K562 (cell line): ENCODE data around the gene SLC39A7. TPM values are rescaled to one million over a fixed set of nuclear protein-coding genes. Genes with fewer than 3 reads are reported as not detected.

Experiments
- CBFB ChIP-seq: sonication (generic); formaldehyde crosslinking; IDR thresholded peaks from 2 replicates; pipeline ENCODE4 v1.4.0; 2020; ENCODE audit warnings: mild to moderate bottlenecking, missing genetic modification reagents
- DNMT1 ChIP-seq: fragments of 450-650 bp; IDR thresholded peaks from 2 replicates; pipeline ENCODE4 v1.6.1; 2016; ENCODE audit warnings: antibody characterized with exemption, mild to moderate bottlenecking
- ETV5 ChIP-seq: sonication (generic); formaldehyde crosslinking; IDR thresholded peaks from 2 replicates; pipeline ENCODE4 v1.4.0; 2020; ENCODE audit warnings: low read depth, mild to moderate bottlenecking, missing genetic modification reagents
- FOXK2 ChIP-seq, 2 experiments: fragments of 450-650 bp; IDR thresholded peaks in 1 of 2; conservative IDR thresholded peaks in 1 of 2; 2 replicates each; pipeline ENCODE4 v1.6.1; 2016; ENCODE audit warnings: low read depth in 2 of 2, mild to moderate bottlenecking in 1 of 2
- FOXM1 ChIP-seq, 2 experiments: fragments of 450-650 bp in 1 of 2; sonication (generic) in 1 of 2; formaldehyde crosslinking in 1 of 2; IDR thresholded peaks; 2 replicates each; pipeline versions ENCODE4 v1.6.1 to v1.9.0; 2017 to 2022; ENCODE audit warnings: low read depth in 2 of 2, mild to moderate bottlenecking in 2 of 2, missing genetic modification reagents in 1 of 2, moderate library complexity in 1 of 2
- GABPA ChIP-seq: fragments of 200-800 bp; sonication (Bioruptor generic); conservative IDR thresholded peaks from 2 replicates; pipeline ENCODE4 v1.6.1; 2016; ENCODE audit warnings: low read depth, missing genetic modification characterization, missing compliant biosample characterization
- ILF3 ChIP-seq: fragments of 450-650 bp; IDR thresholded peaks from 2 replicates; pipeline ENCODE4 v1.6.1; 2018; ENCODE audit warnings: antibody characterized with exemption, mild to moderate bottlenecking, moderate library complexity, borderline replicate concordance
- MAFK ChIP-seq: IDR thresholded peaks from 2 replicates; pipeline ENCODE4 v1.6.1; 2011; ENCODE audit warnings: low read length, improper control_type of control experiment
- OTX1 ChIP-seq: fragments of 450-650 bp; formaldehyde crosslinking; IDR thresholded peaks from 2 replicates; pipeline ENCODE4 v1.4.0; 2022; ENCODE audit warnings: mild to moderate bottlenecking
- RBM14 ChIP-seq: fragments of 200-400 bp; formaldehyde crosslinking; IDR thresholded peaks from 2 replicates; pipeline ENCODE4 v1.6.1; 2018; ENCODE audit warnings: low read depth, mild to moderate bottlenecking, low read length, moderate library complexity, borderline replicate concordance; ENCODE audit not compliant: insufficient read depth
- RBM22 ChIP-seq: fragments of 200-400 bp; formaldehyde crosslinking; IDR thresholded peaks from 2 replicates; pipeline ENCODE4 v1.6.1; 2018; ENCODE audit warnings: low read length, low read depth; ENCODE audit not compliant: poor library complexity, severe bottlenecking
- RUNX1 ChIP-seq: sonication (generic); IDR thresholded peaks from 2 replicates; pipeline ENCODE4 v1.6.1; 2016; ENCODE audit warnings: antibody characterized with exemption, low read depth
- STAT5A ChIP-seq: IDR thresholded peaks from 2 replicates; pipeline ENCODE4 v1.6.1; 2012; ENCODE audit warnings: low read length, inconsistent platforms, borderline replicate concordance
- TBP ChIP-seq: optimal IDR thresholded peaks from 2 replicates; pipeline ENCODE3; 2011; ENCODE audit warnings: low read depth, low read length, improper control_type of control experiment
- ZFP1 ChIP-seq: fragments of 450-650 bp; formaldehyde crosslinking; IDR thresholded peaks from 2 replicates; pipeline ENCODE4 v1.4.0; 2020; ENCODE audit warnings: mild to moderate bottlenecking, mixed read lengths
- ZFP36 ChIP-seq: fragments of 150-350 bp; IDR thresholded peaks from 2 replicates; pipeline ENCODE4 v1.6.1; 2018; ENCODE audit warnings: low read length, low read depth; ENCODE audit not compliant: partially characterized antibody
- ZNF175 ChIP-seq: fragments of 200-800 bp; sonication (Bioruptor generic); IDR thresholded peaks from 2 replicates; pipeline ENCODE4 v1.6.1; 2016; ENCODE audit warnings: low read depth, mild to moderate bottlenecking, missing genetic modification characterization, missing compliant biosample characterization
- ZNF253 ChIP-seq: fragments of 250-450 bp; sonication (Bioruptor Pico); conservative IDR thresholded peaks from 2 replicates; pipeline ENCODE4 v1.6.1; 2021; ENCODE audit warnings: mild to moderate bottlenecking
- polyA plus RNA-seq, 8 experiments: library from polyadenylated mRNA; depleted of rRNA in 4 of 8; stranded (reverse) in 5 of 8; unstranded in 3 of 8; fragments of >200 nt; fragmentation: Nextera tagmentation in 2 of 8; fragmentation: Illumina TruSeq in 1 of 8; extraction: Ambion mirVana in 2 of 8; extraction: Trizol in 1 of 8; gene quantifications; 2 replicates each; pipeline versions ENCODE4 v1.2.1 to v1.2.3, GENCODE V29; 2011 to 2014; ENCODE audit warnings: inconsistent platforms in 1 of 8, missing spikeins in 1 of 8
- total RNA-seq, 7 experiments: library from RNA; depleted of rRNA in 6 of 7; stranded (reverse); fragments of >200 nt in 6 of 7; fragmentation: Illumina TruSeq in 2 of 7; extraction: Trizol in 2 of 7; gene quantifications; 2 replicates each; pipeline versions ENCODE4 v1.2.1 to v1.2.3, GENCODE V29; 2011 to 2021; ENCODE audit warnings: low replicate concordance in 1 of 7
- TF ChIP-seq, protein P1 (sequence below): sonication (generic); formaldehyde crosslinking; IDR thresholded peaks from 2 replicates; pipeline ENCODE4 v1.8.0; 2022; ENCODE audit warnings: mild to moderate bottlenecking, missing genetic modification reagents
- TF ChIP-seq, protein P2 (sequence below), 2 experiments: fragments of 450-650 bp; IDR thresholded peaks; 2 replicates each; pipeline ENCODE4 v1.6.1; 2018; ENCODE audit warnings: mild to moderate bottlenecking in 2 of 2, low read depth in 1 of 2; ENCODE audit not compliant: partially characterized antibody in 2 of 2

The SLC39A7 gene
- total and polyA plus RNA-seq, 9 of the 15 experiments (the other 6 are each of a cell fraction or from before 2014, with no cell fraction given), result 21.7 to 169 (median 121) TPM

DNA sequence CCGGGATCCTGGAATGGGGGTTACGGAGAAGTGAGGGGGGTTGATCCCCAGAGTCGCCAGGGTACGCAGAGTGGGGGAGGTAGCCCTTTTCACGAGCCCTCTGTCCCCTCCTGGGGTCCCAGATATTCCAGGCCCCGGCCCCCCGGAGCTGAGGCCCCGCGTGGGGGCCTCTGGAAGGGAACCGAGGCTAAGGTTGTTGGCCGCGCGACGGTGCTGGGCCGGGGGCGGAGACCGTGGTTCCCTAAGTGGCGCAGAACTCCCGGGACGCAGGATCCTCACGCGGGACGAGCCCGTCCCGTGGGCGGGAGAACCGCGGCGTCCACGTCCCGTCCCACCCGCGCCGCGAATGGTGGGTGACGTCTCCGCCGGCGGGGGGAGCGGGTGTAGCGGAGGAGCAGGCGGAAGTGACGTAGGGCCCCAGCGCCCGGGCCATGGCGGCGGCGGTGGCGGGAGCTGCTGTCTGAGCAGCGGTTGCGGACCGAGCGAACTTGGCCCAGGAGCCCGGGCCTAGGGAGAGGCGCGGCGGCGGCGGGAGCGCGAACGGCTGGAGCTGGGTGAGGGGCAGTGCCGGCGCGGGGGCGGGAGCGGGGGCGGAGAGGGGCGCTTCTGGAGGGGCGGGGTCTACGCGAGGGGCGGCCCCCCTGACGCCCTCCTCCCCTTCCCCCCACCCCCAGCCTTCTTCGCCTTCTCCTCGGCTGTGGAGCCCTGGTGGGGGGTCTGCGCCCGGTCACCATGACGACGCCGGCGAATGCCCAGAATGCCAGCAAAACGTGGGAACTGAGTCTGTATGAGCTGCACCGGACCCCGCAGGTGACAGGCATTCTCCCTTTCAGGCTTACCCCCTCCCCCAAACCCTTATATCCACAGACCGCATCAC is 7.7 kb downstream of the SLC39A7 start, which contains the start of gene RING1 (continued):
- no peak for TF ChIP-seq FOXM1 (IDR thresholded peaks at IDR 0.05; ENCODE audit: low read depth)
- no peak for TF ChIP-seq FOXM1 (CRISPR knock-in tag; IDR thresholded peaks at IDR 0.05; ENCODE audit: low read depth)
- TF ChIP-seq, protein P1, sequence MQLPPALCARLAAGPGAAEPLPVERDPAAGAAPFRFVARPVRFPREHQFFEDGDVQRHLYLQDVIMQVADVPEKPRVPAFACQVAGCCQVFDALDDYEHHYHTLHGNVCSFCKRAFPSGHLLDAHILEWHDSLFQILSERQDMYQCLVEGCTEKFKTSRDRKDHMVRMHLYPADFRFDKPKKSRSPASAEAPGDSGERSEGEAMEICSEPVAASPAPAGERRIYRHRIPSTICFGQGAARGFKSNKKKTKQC (CRISPR knock-in tag), result peak; percentile 61; the same call in 1 of the 2 replicates
- TF ChIP-seq CBFB (CRISPR knock-in tag), result peak; percentile 73; the same call in 1 of the 2 replicates
- TF ChIP-seq TBP, result peak; percentile 88
- TF ChIP-seq ZFP1 (CRISPR knock-in tag), result no peak
- no peak for TF ChIP-seq ZNF253
- TF ChIP-seq ZNF175, result no peak
- TF ChIP-seq RBM14, result no peak
- TF ChIP-seq ETV5 (CRISPR knock-in tag), result peak; percentile 87
- no peak for TF ChIP-seq ZFP36
- no peak for TF ChIP-seq MAFK
- 0 out of 2 replicates have a peak, but pooled peaks have one; percentile 33 for TF ChIP-seq OTX1 (CRISPR knock-in tag)
- TF ChIP-seq STAT5A, result no peak
- no peak for TF ChIP-seq DNMT1
- TF ChIP-seq, protein P2, sequence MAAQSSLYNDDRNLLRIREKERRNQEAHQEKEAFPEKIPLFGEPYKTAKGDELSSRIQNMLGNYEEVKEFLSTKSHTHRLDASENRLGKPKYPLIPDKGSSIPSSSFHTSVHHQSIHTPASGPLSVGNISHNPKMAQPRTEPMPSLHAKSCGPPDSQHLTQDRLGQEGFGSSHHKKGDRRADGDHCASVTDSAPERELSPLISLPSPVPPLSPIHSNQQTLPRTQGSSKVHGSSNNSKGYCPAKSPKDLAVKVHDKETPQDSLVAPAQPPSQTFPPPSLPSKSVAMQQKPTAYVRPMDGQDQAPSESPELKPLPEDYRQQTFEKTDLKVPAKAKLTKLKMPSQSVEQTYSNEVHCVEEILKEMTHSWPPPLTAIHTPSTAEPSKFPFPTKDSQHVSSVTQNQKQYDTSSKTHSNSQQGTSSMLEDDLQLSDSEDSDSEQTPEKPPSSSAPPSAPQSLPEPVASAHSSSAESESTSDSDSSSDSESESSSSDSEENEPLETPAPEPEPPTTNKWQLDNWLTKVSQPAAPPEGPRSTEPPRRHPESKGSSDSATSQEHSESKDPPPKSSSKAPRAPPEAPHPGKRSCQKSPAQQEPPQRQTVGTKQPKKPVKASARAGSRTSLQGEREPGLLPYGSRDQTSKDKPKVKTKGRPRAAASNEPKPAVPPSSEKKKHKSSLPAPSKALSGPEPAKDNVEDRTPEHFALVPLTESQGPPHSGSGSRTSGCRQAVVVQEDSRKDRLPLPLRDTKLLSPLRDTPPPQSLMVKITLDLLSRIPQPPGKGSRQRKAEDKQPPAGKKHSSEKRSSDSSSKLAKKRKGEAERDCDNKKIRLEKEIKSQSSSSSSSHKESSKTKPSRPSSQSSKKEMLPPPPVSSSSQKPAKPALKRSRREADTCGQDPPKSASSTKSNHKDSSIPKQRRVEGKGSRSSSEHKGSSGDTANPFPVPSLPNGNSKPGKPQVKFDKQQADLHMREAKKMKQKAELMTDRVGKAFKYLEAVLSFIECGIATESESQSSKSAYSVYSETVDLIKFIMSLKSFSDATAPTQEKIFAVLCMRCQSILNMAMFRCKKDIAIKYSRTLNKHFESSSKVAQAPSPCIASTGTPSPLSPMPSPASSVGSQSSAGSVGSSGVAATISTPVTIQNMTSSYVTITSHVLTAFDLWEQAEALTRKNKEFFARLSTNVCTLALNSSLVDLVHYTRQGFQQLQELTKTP (IDR thresholded peaks at IDR 0.05; ENCODE audit: low read depth in 1 of 2, partially characterized antibody in 2 of 2), result no peak
- no peak; a peak in 2 of 4 replicates for TF ChIP-seq FOXK2 (conservative IDR thresholded peaks at IDR 0.05 in 1 of 2, IDR thresholded peaks at IDR 0.05 in 1 of 2; ENCODE audit: low read depth in 2 of 2)
- peak; percentile 54; the same call in 1 of the 2 replicates for TF ChIP-seq RUNX1
- TF ChIP-seq RBM22, result peak; percentile 93
- TF ChIP-seq ILF3, result no peak; the same call in 1 of the 2 replicates
- peak; percentile 98 for TF ChIP-seq GABPA (tag)
